HEK293T (cell line): Measurements from ENCODE around the gene RHOJ.

Experiments
- CTCF ChIA-PET: fragments of 350-600 bp; formaldehyde crosslinking; extraction: SDS; loops from one replicate; lab custom pipeline; 2021; ENCODE audit warnings: antibody characterized with exemption, inconsistent platforms; lab: Yijun Ruan, JAX
- POLR2A ChIA-PET: fragments of 350-600 bp; formaldehyde crosslinking; extraction: SDS; loops from one replicate; lab custom pipeline; 2020; ENCODE audit warnings: antibody characterized with exemption, inconsistent platforms; lab: Yijun Ruan, JAX
- DNase-seq: peaks from one replicate; pipeline ENCODE4 v3.0.0; 2012; ENCODE audit warnings: mixed read lengths; ENCODE audit errors: extremely low spot score
- ARNT ChIP-seq: fragments of 450-650 bp; IDR thresholded peaks from 2 replicates; pipeline ENCODE4 v1.6.1; 2017; ENCODE audit warnings: mild to moderate bottlenecking
- BHLHE40 ChIP-seq: fragments of 450-650 bp; IDR thresholded peaks from 2 replicates; pipeline ENCODE4 v1.6.1; 2016; ENCODE audit warnings: mild to moderate bottlenecking, moderate library complexity, borderline replicate concordance
- CTBP1 ChIP-seq: fragments of 450-650 bp; IDR thresholded peaks from 2 replicates; pipeline ENCODE4 v1.6.1; 2016; ENCODE audit warnings: borderline replicate concordance
- ELF4 ChIP-seq: fragments of 450-650 bp; IDR thresholded peaks from 2 replicates; pipeline ENCODE4 v1.6.1; 2017; ENCODE audit warnings: antibody characterized with exemption
- FOXA1 ChIP-seq: fragments of 450-650 bp; IDR thresholded peaks from 2 replicates; pipeline ENCODE4 v1.6.1; 2016; ENCODE audit warnings: mild to moderate bottlenecking
- FOXK2 ChIP-seq: fragments of 450-650 bp; IDR thresholded peaks from 2 replicates; pipeline ENCODE4 v1.6.1; 2016; ENCODE audit warnings: mild to moderate bottlenecking
- FOXM1 ChIP-seq: fragments of 450-650 bp; IDR thresholded peaks from 2 replicates; pipeline ENCODE4 v1.6.1; 2017; ENCODE audit warnings: mild to moderate bottlenecking, borderline replicate concordance
- HDGF ChIP-seq: fragments of 450-650 bp; IDR thresholded peaks from 2 replicates; pipeline ENCODE4 v1.6.1; 2017; ENCODE audit warnings: antibody characterized with exemption, borderline replicate concordance
- L3MBTL2 ChIP-seq: fragments of 450-650 bp; conservative IDR thresholded peaks from 2 replicates; pipeline ENCODE4 v1.6.1; 2016; ENCODE audit warnings: mild to moderate bottlenecking
- LEF1 ChIP-seq: fragments of 450-650 bp; IDR thresholded peaks from 2 replicates; pipeline ENCODE4 v1.6.1; 2017; ENCODE audit warnings: mild to moderate bottlenecking, borderline replicate concordance
- NFRKB ChIP-seq: fragments of 450-650 bp; IDR thresholded peaks from 2 replicates; pipeline ENCODE4 v1.6.1; 2016; ENCODE audit warnings: mild to moderate bottlenecking, moderate library complexity
- PKNOX1 ChIP-seq: fragments of 450-650 bp; IDR thresholded peaks from 2 replicates; pipeline ENCODE4 v1.6.1; 2016
- SP1 ChIP-seq: fragments of 450-650 bp; IDR thresholded peaks from 2 replicates; pipeline ENCODE4 v1.6.1; 2017
- SUZ12 ChIP-seq: fragments of 450-650 bp; IDR thresholded peaks from 2 replicates; pipeline ENCODE4 v1.6.1; 2016; ENCODE audit warnings: mild to moderate bottlenecking
- TARDBP ChIP-seq: fragments of 450-650 bp; IDR thresholded peaks from 2 replicates; pipeline ENCODE4 v1.6.1; 2016
- ZNF384 ChIP-seq: fragments of 450-650 bp; IDR thresholded peaks from 2 replicates; pipeline ENCODE4 v1.6.1; 2016

Gene RHOJ

GRCh38 chr14:63322897-63323573, 118.8 kb downstream of the RHOJ start:
- POLR2A ChIA-PET: no interaction called here
- CTCF ChIA-PET: interaction anchor here (0.6 to 1.7 kb wide), 2 partner anchors 8 to 14 kb away, joined by 3 to 5 read pairs; no protein-coding TSS in a partner anchor
- DNase-seq: no peak

GRCh38 chr14:63326840-63327239, 122.6 kb downstream of the RHOJ start:
- DNase-seq: no peak
- ChIA-PET POLR2A (no interaction called here), CTCF (no interaction called here)
- TF ChIP-seq HDGF (no peak), LEF1 (no peak), L3MBTL2 (no peak)

More at GRCh38 chr14:63322897-63323573, 118.8 kb downstream of the RHOJ start:
- TF ChIP-seq SUZ12: no peak
- no peak for TF ChIP-seq SP1
- TF ChIP-seq HDGF: no peak
- TF ChIP-seq ELF4: no peak
- no peak for TF ChIP-seq ARNT
- no peak for TF ChIP-seq CTBP1
- TF ChIP-seq ZNF384: no peak
- TF ChIP-seq L3MBTL2: no peak
- TF ChIP-seq PKNOX1: no peak
- TF ChIP-seq TARDBP: no peak
- TF ChIP-seq FOXK2: no peak
- no peak for TF ChIP-seq LEF1
- TF ChIP-seq FOXM1: no peak
- TF ChIP-seq FOXA1: no peak
- TF ChIP-seq BHLHE40: no peak
- no peak for TF ChIP-seq NFRKB

GRCh38 chr14:63328787-63329737, 124.8 kb downstream of the RHOJ start:
- TF ChIP-seq FOXK2: no peak
- TF ChIP-seq PKNOX1: peak; percentile 59; the same call in 1 of the 2 replicates
- no peak for DNase-seq
- CTCF ChIA-PET: no interaction called here
- POLR2A ChIA-PET: no interaction called here

GRCh38 chr14:63342371-63342770, 138.1 kb downstream of the RHOJ start:
- POLR2A ChIA-PET: no interaction called here
- no peak for DNase-seq
- CTCF ChIA-PET: interaction anchor here (1.3 kb wide), 1 partner anchor 46 kb away, joined by 4 read pairs; no protein-coding TSS in a partner anchor
- TF ChIP-seq FOXA1 (no peak), BHLHE40 (no peak), PKNOX1 (no peak), SUZ12 (no peak), FOXM1 (no peak), SP1 (no peak), HDGF (no peak), TARDBP (no peak), CTBP1 (no peak), ARNT (no peak), ZNF384 (no peak), LEF1 (no peak), L3MBTL2 (no peak), FOXK2 (no peak), ELF4 (no peak), NFRKB (no peak)
